ENCODE measurements around the gene SLC9A6.

The SLC9A6 gene

GRCh38 chrX:136025091-136025490 is 39.9 kb downstream of the SLC9A6 start:
- H3K4me3 ChIP-seq (ENCODE audit: low read length): no peak overlapping the region
- TF ChIP-seq CTCF (conservative IDR thresholded peaks at IDR 0.05; ENCODE audit: low read length): no peak
- DNase-seq (ENCODE audit: low read depth): no peak

- TF ChIP-seq CTCF (conservative IDR thresholded peaks at IDR 0.05; ENCODE audit: low read length): peak; percentile 63
- DNase-seq (ENCODE audit: low read depth): peak; percentile 66
- no peak overlapping the region for H3K4me3 ChIP-seq (ENCODE audit: low read length)
Measured at GRCh38 chrX:136028383-136028984, 43.2 kb downstream of the SLC9A6 start.

GRCh38 chrX:136029766-136030165 is 44.5 kb downstream of the SLC9A6 start:
- DNase-seq (ENCODE audit: low read depth): no peak
- TF ChIP-seq CTCF (conservative IDR thresholded peaks at IDR 0.05; ENCODE audit: low read length): no peak
- H3K4me3 ChIP-seq (ENCODE audit: low read length): no peak overlapping the region

- DNase-seq (ENCODE audit: low read depth): peak; percentile 92
- no peak for TF ChIP-seq CTCF (conservative IDR thresholded peaks at IDR 0.05; ENCODE audit: low read length)
- H3K4me3 ChIP-seq (ENCODE audit: low read length): peak overlapping the region; percentile 17; the same call in 1 of the 2 replicates
Measured at GRCh38 chrX:136030303-136031191, 45.3 kb downstream of the SLC9A6 start.

- H3K4me3 ChIP-seq (ENCODE audit: low read length): no peak overlapping the region
- no peak for TF ChIP-seq CTCF (conservative IDR thresholded peaks at IDR 0.05; ENCODE audit: low read length)
- no peak for DNase-seq (ENCODE audit: low read depth)
Measured at GRCh38 chrX:136031626-136032025, 46.4 kb downstream of the SLC9A6 start.

- TF ChIP-seq CTCF (conservative IDR thresholded peaks at IDR 0.05; ENCODE audit: low read length): no peak
- DNase-seq (ENCODE audit: low read depth): no peak
- no peak overlapping the region for H3K4me3 ChIP-seq (ENCODE audit: low read length)
Measured at GRCh38 chrX:136032370-136032769, 47.1 kb downstream of the SLC9A6 start.

GRCh38 chrX:136034668-136035067 is 49.4 kb downstream of the SLC9A6 start:
- no peak for TF ChIP-seq CTCF (conservative IDR thresholded peaks at IDR 0.05; ENCODE audit: low read length)
- H3K4me3 ChIP-seq (ENCODE audit: low read length): no peak overlapping the region
- DNase-seq (ENCODE audit: low read depth): no peak
